Effector memory CD4-positive, alpha-beta T cell (primary cell): ENCODE data around the gene DAB1.

Experiments
- DNase-seq, 3 donors: peaks; one replicate each; pipeline ENCODE4 v3.0.0-alpha.2; 2020
- H3K27ac ChIP-seq: 2 replicates; pipeline ENCODE4 v1.7.0; 2013; ENCODE audit warnings: mild to moderate bottlenecking, low read length, moderate library complexity; ENCODE audit not compliant: insufficient read depth, poor library complexity, severe bottlenecking
- H3K27me3 ChIP-seq: replicated peaks from 2 replicates; pipeline ENCODE4 v1.7.0; 2013; ENCODE audit warnings: mild to moderate bottlenecking, low read length; ENCODE audit not compliant: insufficient read depth, control insufficient read depth, poor library complexity, severe bottlenecking
- H3K36me3 ChIP-seq: 2 replicates; pipeline ENCODE4 v1.7.0; 2013; ENCODE audit warnings: mild to moderate bottlenecking, low read length, moderate library complexity; ENCODE audit not compliant: control insufficient read depth, insufficient read depth
- H3K4me1 ChIP-seq: 2 replicates; pipeline ENCODE4 v1.7.0; 2013; ENCODE audit warnings: low read length, mild to moderate bottlenecking; ENCODE audit not compliant: control insufficient read depth, insufficient read depth, poor library complexity, severe bottlenecking
- H3K4me3 ChIP-seq: 2 replicates; pipeline ENCODE4 v1.7.0; 2013; ENCODE audit warnings: low read length, low read depth, mild to moderate bottlenecking; ENCODE audit not compliant: insufficient read depth, poor library complexity, severe bottlenecking
- H3K9me3 ChIP-seq: 2 replicates; pipeline ENCODE4 v1.7.0; 2013; ENCODE audit warnings: mild to moderate bottlenecking, low read length, moderate library complexity; ENCODE audit not compliant: control insufficient read depth

Gene DAB1

GRCh38 chr1:57167997-57168396 is 255.9 kb downstream of the DAB1 start:
- Histone ChIP-seq H3K27ac (no peak overlapping the region), H3K27me3 (no peaks in the 10 kb centered on the region), H3K9me3 (no peaks in the 10 kb centered on the region), H3K4me1 (no peaks in the 10 kb centered on the region), H3K4me3 (no peak overlapping the region), H3K36me3 (no peaks in the 10 kb centered on the region)
- DNase-seq, result no peak

DNA sequence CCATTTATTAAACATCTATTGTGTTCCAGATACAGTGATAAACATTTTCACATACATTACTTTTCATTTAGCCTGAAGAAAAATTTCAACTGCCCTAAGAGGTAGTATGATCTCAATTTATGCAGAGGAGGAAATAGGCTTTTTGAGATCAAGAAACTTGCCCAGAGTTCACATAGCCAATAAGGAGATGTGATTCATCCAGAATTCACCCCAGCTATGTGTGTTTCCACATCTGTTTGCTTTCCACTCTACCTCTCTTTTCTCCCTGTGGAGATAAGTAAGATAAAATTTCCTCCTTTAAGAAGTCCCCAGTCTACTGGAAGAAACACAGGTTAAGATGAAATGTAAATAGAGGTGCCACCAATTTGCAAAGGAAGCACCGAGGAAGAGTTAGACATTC is 258.3 kb downstream of the DAB1 start:
- Histone ChIP-seq H3K4me3 (no peak overlapping the region), H3K36me3 (no peaks in the 10 kb centered on the region), H3K9me3 (no peaks in the 10 kb centered on the region), H3K27ac (no peak overlapping the region), H3K4me1 (no peaks in the 10 kb centered on the region), H3K27me3 (no peaks in the 10 kb centered on the region)
- no peak for DNase-seq

DNA sequence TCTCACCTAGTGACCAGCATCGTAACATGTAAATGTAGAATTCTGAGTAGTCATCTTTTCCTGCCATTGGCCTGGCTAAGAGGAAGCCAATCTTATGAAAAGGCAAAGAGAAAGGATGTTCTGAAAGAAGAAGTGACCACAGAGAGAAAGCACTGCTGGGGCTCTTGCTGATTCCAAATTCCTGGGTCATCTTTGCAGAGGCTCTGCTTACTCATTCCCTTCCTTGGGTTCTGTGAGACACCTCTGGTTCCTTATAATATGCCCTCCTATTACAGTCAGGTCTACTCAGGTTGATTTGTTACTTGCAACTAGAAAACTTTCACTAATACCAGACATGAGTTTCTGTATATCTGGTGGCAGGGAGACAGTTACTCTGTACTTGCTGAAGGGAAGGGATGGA is 259.3 kb downstream of the DAB1 start:
- no peaks in the 10 kb centered on the region for H3K36me3 ChIP-seq
- no peaks in the 10 kb centered on the region for H3K9me3 ChIP-seq
- no peak overlapping the region for H3K4me3 ChIP-seq
- DNase-seq, result no peak
- H3K4me1 ChIP-seq, result no peaks in the 10 kb centered on the region
- H3K27me3 ChIP-seq, result no peaks in the 10 kb centered on the region
- H3K27ac ChIP-seq, result no peak overlapping the region

GRCh38 chr1:57163789-57164188 is 260.1 kb downstream of the DAB1 start:
- no peaks in the 10 kb centered on the region for H3K36me3 ChIP-seq
- DNase-seq, result no peak
- no peak overlapping the region for H3K27ac ChIP-seq
- no peaks in the 10 kb centered on the region for H3K4me1 ChIP-seq
- no peaks in the 10 kb centered on the region for H3K9me3 ChIP-seq
- H3K27me3 ChIP-seq, result no peaks in the 10 kb centered on the region
- H3K4me3 ChIP-seq, result no peak overlapping the region

GRCh38 chr1:57163325-57163724 is 260.5 kb downstream of the DAB1 start:
- no peak for DNase-seq
- Histone ChIP-seq H3K4me1 (no peaks in the 10 kb centered on the region), H3K9me3 (no peaks in the 10 kb centered on the region), H3K27me3 (no peaks in the 10 kb centered on the region), H3K36me3 (no peaks in the 10 kb centered on the region), H3K4me3 (no peak overlapping the region), H3K27ac (no peak overlapping the region)

DNA sequence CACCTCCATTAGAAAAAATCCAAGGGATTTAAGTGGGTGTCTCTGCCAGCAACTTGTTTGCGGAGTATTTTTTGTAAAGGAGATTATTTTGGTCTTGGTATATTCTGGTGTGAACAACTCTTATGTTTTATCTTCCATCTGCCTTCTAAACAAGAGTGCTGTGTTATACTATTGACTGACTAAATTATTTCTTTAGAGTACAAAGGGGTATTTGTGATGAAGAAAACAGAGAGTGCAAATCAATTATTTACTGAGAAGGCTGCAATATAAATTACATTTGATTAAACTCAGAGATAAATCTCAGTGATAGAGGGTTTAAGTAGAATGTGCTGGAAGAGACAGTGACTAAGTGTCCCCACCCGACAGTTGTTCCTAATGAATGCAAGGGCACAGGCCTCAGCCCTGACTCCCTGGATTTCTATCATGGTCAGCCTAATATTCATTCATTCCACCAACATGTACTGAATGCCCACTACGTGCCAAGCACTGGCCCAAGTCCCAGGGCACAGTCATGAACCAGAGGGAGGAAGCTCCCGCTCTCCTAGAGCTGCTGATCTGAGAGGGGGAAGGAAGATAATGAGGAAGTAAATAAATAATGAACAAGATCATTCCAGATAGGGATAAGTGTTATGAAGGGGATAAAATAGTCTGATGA is 261.1 kb downstream of the DAB1 start:
- Histone ChIP-seq H3K36me3 (no peaks in the 10 kb centered on the region), H3K27me3 (no peaks in the 10 kb centered on the region), H3K4me1 (no peaks in the 10 kb centered on the region), H3K4me3 (no peak overlapping the region), H3K27ac (no peak overlapping the region), H3K9me3 (no peaks in the 10 kb centered on the region)
- DNase-seq, result no peak

DNA sequence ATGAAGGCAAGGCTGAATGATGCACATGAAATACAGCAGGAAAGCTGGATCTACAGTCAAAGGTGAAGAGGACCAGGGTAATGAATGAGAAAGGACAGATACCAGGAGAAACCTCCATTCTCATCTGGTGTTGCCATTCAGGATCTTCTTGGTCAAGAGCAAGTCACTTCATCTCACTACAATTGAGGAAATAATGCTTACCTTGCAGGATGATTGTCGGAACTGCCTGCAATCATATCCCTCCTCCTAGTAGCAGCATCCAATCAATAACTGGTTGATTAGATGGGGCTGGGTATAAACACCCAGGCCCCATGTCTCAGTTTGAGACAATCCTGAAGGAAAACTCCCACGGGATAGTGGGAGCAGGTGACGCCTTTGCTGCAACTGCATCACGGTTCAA is 263.3 kb downstream of the DAB1 start:
- no peaks in the 10 kb centered on the region for H3K36me3 ChIP-seq
- H3K4me3 ChIP-seq, result no peak overlapping the region
- DNase-seq, result no peak
- H3K4me1 ChIP-seq, result no peaks in the 10 kb centered on the region
- no peak overlapping the region for H3K27ac ChIP-seq
- H3K9me3 ChIP-seq, result no peaks in the 10 kb centered on the region
- no peaks in the 10 kb centered on the region for H3K27me3 ChIP-seq

DNA sequence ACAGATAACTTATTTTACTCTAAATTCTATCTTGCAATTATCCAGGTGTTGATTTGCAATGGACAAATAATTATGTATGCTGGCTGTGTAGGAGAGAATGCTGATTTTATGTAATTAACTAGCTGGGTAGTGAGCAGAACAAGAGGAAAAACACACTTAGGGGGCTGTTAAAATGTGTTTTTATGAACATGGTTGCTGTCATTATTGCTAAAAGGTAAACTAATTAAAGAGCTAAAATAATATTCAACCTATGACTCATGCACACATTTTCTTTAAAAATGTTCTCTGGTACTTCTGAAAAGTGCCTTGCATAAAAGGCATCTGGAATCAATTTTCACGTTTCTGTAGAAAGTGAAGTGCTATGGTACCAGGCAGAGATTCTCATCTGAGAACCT is 265.3 kb downstream of the DAB1 start:
- Histone ChIP-seq H3K9me3 (no peaks in the 10 kb centered on the region), H3K27ac (no peak overlapping the region), H3K27me3 (no peaks in the 10 kb centered on the region), H3K4me1 (no peaks in the 10 kb centered on the region), H3K36me3 (no peaks in the 10 kb centered on the region), H3K4me3 (no peak overlapping the region)
- no peak for DNase-seq

DNA sequence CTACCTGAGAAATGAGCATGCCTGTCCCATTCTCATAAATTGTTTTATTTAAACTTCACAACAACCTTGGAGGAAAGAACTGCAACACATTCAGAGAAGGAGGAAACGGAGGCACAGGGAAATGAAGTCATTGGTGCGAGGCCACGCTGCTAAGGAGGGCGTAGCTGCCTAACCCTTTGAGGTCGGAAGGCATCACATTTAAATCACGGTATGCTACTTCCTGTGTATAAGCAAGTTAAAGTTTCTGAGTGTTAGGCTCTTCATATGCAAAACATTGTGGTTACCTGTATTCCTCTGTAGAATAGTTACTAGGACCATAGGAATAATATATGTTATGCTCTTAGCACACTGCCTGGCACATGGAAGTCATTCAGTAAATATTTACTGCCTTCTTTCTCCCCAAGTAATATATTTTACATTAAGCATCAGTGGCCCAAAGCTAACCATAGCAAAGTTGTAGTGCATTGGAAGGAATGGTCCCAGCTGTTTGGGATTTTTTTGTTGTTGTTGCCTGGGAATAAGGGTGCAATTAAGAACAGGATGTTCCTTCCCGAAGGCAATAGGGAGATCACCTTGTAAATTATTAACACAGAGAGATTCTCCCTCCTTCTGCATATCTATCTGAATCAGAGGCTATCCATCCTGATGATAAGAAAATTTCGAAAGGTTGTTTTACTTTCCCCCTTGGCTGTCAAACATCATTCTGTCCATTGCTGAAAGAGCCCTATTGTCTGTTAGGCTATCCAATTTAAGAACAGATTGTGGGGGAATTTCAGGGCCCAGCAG is 265.8 kb downstream of the DAB1 start:
- Histone ChIP-seq H3K4me1 (no peaks in the 10 kb centered on the region), H3K4me3 (no peak overlapping the region), H3K9me3 (no peaks in the 10 kb centered on the region), H3K36me3 (no peaks in the 10 kb centered on the region), H3K27me3 (no peaks in the 10 kb centered on the region), H3K27ac (no peak overlapping the region)
- DNase-seq, result no peak

- Histone ChIP-seq H3K36me3 (no peaks in the 10 kb centered on the region), H3K9me3 (no peaks in the 10 kb centered on the region), H3K27me3 (no peaks in the 10 kb centered on the region), H3K27ac (no peak overlapping the region), H3K4me3 (no peak overlapping the region), H3K4me1 (no peaks in the 10 kb centered on the region)
- DNase-seq, result no peak
These were observed 267.0 kb downstream of the DAB1 start for GRCh38 chr1:57156907-57157306.
